Endothelial cell of umbilical vein (primary cell): ENCODE data around the gene BIRC3. TPM values are rescaled to one million over a fixed set of nuclear protein-coding genes. Genes with fewer than 3 reads are reported as not detected.

ENCODE experiments used
- BruUV-seq: library from RNA; stranded (reverse); fragments of 400-500 nt; replicated peaks from 2 replicates; lab custom pipeline; 2021; lab: Mats Ljungman, UMichigan
- CTCF ChIA-PET: fragments of 300-600, 350-600 bp; sonication (Branson Sonifier 250); formaldehyde crosslinking; loops from one replicate; lab custom pipeline; 2021; ENCODE audit warnings: antibody characterized with exemption, inconsistent platforms; lab: Charles Lee
- POLR2A ChIA-PET: fragments of 300-600, 350-600 bp; sonication (Branson Sonifier 250); formaldehyde crosslinking; loops from one replicate; lab custom pipeline; 2021; ENCODE audit warnings: antibody characterized with exemption, inconsistent platforms; lab: Charles Lee
- DNase-seq: peaks from one replicate; pipeline ENCODE4 v3.0.0-alpha.2; 2011; ENCODE audit warnings: low read depth, low spot score
- FAIRE-seq: peaks from 2 replicates; lab custom pipeline; 2011; peaks lifted over from hg19 to GRCh38; lab: Jason Lieb, UNC
- H2AFZ ChIP-seq: 2 replicates; pipeline ENCODE4 v1.6.0; 2012; ENCODE audit warnings: low read depth, low read length, control low read depth, inconsistent platforms
- H3K27ac ChIP-seq: 2 replicates; pipeline ENCODE4 v1.5.1; 2011; ENCODE audit warnings: low read depth, mild to moderate bottlenecking, control low read depth, low read length, moderate library complexity; ENCODE audit not compliant: insufficient read depth
- H3K27me3 ChIP-seq, 2 experiments: 2 replicates each; pipeline versions ENCODE4 v1.6.0 to v1.6.1; 2011; ENCODE audit warnings: low read length in 2 of 2, mixed read lengths in 1 of 2; ENCODE audit not compliant: control insufficient read depth in 2 of 2, insufficient read depth in 2 of 2
- H3K36me3 ChIP-seq, 2 experiments: 2 replicates in 1 of 2; 3 replicates in 1 of 2; pipeline ENCODE4 v1.5.1; 2011; ENCODE audit warnings: low read length in 2 of 2, mild to moderate bottlenecking in 1 of 2, moderate library complexity in 1 of 2; ENCODE audit not compliant: control insufficient read depth in 2 of 2, insufficient read depth in 2 of 2; ENCODE audit errors: extremely low read depth in 1 of 2
- H3K4me1 ChIP-seq: 3 replicates; pipeline ENCODE4 v1.5.1; 2011; ENCODE audit warnings: mild to moderate bottlenecking, low read length; ENCODE audit not compliant: control insufficient read depth, insufficient read depth; ENCODE audit errors: extremely low read depth
- H3K4me2 ChIP-seq: 2 replicates; pipeline ENCODE4 v1.6.1; 2011; ENCODE audit warnings: low read length, control low read depth, mixed read lengths; ENCODE audit not compliant: insufficient read depth
- H3K4me3 ChIP-seq, 3 experiments: fragments of 200-600 bp in 1 of 3; sonication (generic), shearing (Covaris generic) in 1 of 3; replicated peaks in 1 of 3; 2 replicates each; pipeline ENCODE4 v1.5.1; 2011 to 2016; ENCODE audit warnings: control low read depth in 3 of 3, low read length in 3 of 3, mild to moderate bottlenecking in 2 of 3, inconsistent platforms in 1 of 3, low read depth in 1 of 3, moderate library complexity in 1 of 3; ENCODE audit not compliant: insufficient read depth in 1 of 3
- H3K79me2 ChIP-seq: 2 replicates; pipeline ENCODE4 v1.6.0; 2012; ENCODE audit warnings: low read length, inconsistent platforms; ENCODE audit not compliant: control insufficient read depth, insufficient read depth
- H3K9ac ChIP-seq: replicated peaks from 2 replicates; pipeline ENCODE3; 2011; ENCODE audit warnings: low read length, control low read depth; ENCODE audit not compliant: insufficient read depth; ENCODE audit errors: extremely low read depth
- H3K9me1 ChIP-seq: replicated peaks from 3 replicates; pipeline ENCODE4 v1.6.0; 2011; ENCODE audit warnings: mild to moderate bottlenecking, low read length; ENCODE audit not compliant: control insufficient read depth, insufficient read depth; ENCODE audit errors: extremely low read depth
- H3K9me3 ChIP-seq: replicated peaks from 2 replicates; pipeline ENCODE4 v1.5.1; 2012; ENCODE audit warnings: low read length, inconsistent platforms; ENCODE audit not compliant: control insufficient read depth, insufficient read depth
- H4K20me1 ChIP-seq: replicated peaks from 2 replicates; pipeline ENCODE3; 2011; ENCODE audit warnings: mild to moderate bottlenecking, low read length; ENCODE audit not compliant: control insufficient read depth, insufficient read depth; ENCODE audit errors: extremely low read depth
- FOS ChIP-seq: IDR thresholded peaks from 2 replicates; pipeline ENCODE4 v1.6.1; 2011; ENCODE audit warnings: mild to moderate bottlenecking, low read length, moderate library complexity, borderline replicate concordance; ENCODE audit not compliant: insufficient read depth
- GATA2 ChIP-seq: IDR thresholded peaks from 2 replicates; pipeline ENCODE4 v1.7.0; 2011; ENCODE audit warnings: low read depth, mild to moderate bottlenecking, moderate library complexity, mixed read lengths, low read length; ENCODE audit not compliant: insufficient read length, insufficient read depth
- JUN ChIP-seq: IDR thresholded peaks from 2 replicates; pipeline ENCODE4 v1.6.1; 2011; ENCODE audit warnings: borderline replicate concordance, low read depth; ENCODE audit not compliant: insufficient read length, insufficient read depth
- MYC ChIP-seq: IDR thresholded peaks from one replicate; pipeline ENCODE4 v1.6.1; 2011; ENCODE audit warnings: mild to moderate bottlenecking, low read depth, low read length
- POLR2A ChIP-seq: IDR thresholded peaks from 2 replicates; pipeline ENCODE4 v1.6.1; 2012; ENCODE audit warnings: low read depth, mild to moderate bottlenecking, control low read depth, low read length
- POLR2AphosphoS5 ChIP-seq: IDR thresholded peaks from 2 replicates; pipeline ENCODE4 v1.6.1; 2012; ENCODE audit warnings: low read depth, mild to moderate bottlenecking, control low read depth, low read length, moderate library complexity; ENCODE audit not compliant: insufficient read depth
- dilution Hi-C: fragments of 300-500 bp; cut with MboI; formaldehyde crosslinking; loops from one replicate; pipeline ENCODE4 v1.15.0; 2019; ENCODE audit warnings: low sequenced_read_pairs; ENCODE audit not compliant: extremely low pct_ligation_motif_present
- intact Hi-C: fragments of 100-400 bp; cut with micrococcal nuclease; formaldehyde crosslinking; loops from one replicate; pipeline ENCODE4 v1.10.0; 2022
- polyA plus RNA-seq, 4 experiments: library from polyadenylated mRNA; depleted of rRNA in 3 of 4; stranded (reverse) in 3 of 4; unstranded in 1 of 4; fragments of >200 nt; gene quantifications; 2 replicates each; pipeline versions ENCODE4 v1.2.1 to v1.2.3, GENCODE V29; 2011 to 2012; ENCODE audit warnings: missing spikeins in 1 of 4
- total RNA-seq: library from RNA; stranded (reverse); gene quantifications from 2 replicates; pipeline ENCODE4 v1.2.3, GENCODE V29; 2021
- TF ChIP-seq, protein P1 (sequence below): IDR thresholded peaks from 2 replicates; pipeline ENCODE4 v1.6.1; 2011; ENCODE audit not compliant: insufficient read depth, insufficient read length
- TF ChIP-seq, protein P2 (sequence below), 2 donors: IDR thresholded peaks; 1 replicate in 1 of 2; 2 replicates in 1 of 2; pipeline ENCODE4 v1.5.1; 2011; ENCODE audit warnings: low read length in 2 of 2, mild to moderate bottlenecking in 2 of 2, moderate library complexity in 2 of 2, control low read depth in 1 of 2, inconsistent platforms in 1 of 2, low read depth in 1 of 2; ENCODE audit not compliant: insufficient read depth in 1 of 2; ENCODE audit errors: extremely low read depth in 1 of 2

The BIRC3 gene
- total and polyA plus RNA-seq, 2 donors (not counting 3 experiments of a cell fraction or from before 2014, with no cell fraction given), result 0.28 to 1.4 TPM

DNA sequence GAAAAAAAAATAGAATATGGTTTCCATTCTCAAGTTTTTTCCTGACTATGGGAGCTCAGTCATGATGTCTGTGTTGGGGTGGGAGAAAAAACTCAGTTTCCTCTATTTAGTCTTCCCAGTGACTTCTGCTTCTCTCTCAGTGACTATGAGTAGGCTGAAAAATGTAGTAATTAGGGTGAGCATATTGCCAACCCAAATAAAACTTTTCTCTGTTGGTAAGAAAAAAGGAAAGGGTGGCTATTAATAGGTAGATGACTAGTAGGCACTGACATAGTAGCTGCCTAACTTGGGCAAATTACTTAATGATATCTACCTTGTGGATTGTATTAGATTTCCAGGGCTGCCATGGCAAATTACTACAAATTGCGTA lies 34.2 kb upstream of the BIRC3 start:
- no peaks in the 10 kb centered on the region for H3K27me3 ChIP-seq
- no peak for FAIRE-seq
- H3K9me3 ChIP-seq, result no peaks in the 10 kb centered on the region
- dilution Hi-C loops, result no loop called here
- H3K79me2 ChIP-seq, result no peaks in the 10 kb centered on the region
- ChIA-PET POLR2A (no interaction called here), CTCF (interaction anchor here (1.2 to 1.4 kb wide), 3 partner anchors 11 to 23 kb away, joined by 3 to 5 read pairs (median 4); no protein-coding TSS in a partner anchor)
- H3K27ac ChIP-seq, result no peak overlapping the region
- DNase-seq, result no peak
- H3K4me1 ChIP-seq, result no peaks in the 10 kb centered on the region
- TF ChIP-seq, protein P1, sequence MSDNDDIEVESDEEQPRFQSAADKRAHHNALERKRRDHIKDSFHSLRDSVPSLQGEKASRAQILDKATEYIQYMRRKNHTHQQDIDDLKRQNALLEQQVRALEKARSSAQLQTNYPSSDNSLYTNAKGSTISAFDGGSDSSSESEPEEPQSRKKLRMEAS, result no peak
- H3K36me3 ChIP-seq, result no peaks in the 10 kb centered on the region
- no peak overlapping the region for H3K4me2 ChIP-seq
- no peaks in the 10 kb centered on the region for H3K9me1 ChIP-seq
- intact Hi-C loops, result no loop called here
- no peak overlapping the region for H3K4me3 ChIP-seq
- H3K9ac ChIP-seq, result no peak overlapping the region
- H4K20me1 ChIP-seq, result no peaks in the 10 kb centered on the region
- no peak overlapping the region for H2AFZ ChIP-seq
- BruUV-seq, result no TSS peak

DNA sequence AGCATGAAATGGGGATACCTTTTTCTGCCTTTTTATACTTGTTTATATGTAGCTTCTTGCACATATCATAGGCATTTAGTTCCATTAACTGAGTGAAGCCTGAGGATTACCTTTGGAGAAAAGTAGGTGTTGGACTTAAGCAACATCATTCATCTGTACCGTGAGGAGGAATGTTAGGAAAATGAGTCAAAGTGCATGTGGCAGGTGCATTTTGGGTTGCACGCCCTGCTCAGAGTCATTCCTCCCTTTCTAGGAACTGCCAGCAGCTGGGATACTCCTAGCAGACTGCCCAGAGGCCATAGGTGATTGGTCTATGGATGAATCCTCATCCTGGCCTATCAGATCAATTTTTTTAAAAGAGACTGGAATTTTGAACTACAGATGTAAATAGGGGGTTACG lies 33.3 kb upstream of the BIRC3 start:
- ChIA-PET POLR2A (no interaction called here), CTCF (interaction anchor here (1.2 to 1.4 kb wide), 2 partner anchors 10 to 22 kb away, joined by 3 to 5 read pairs; no protein-coding TSS in a partner anchor)
- dilution Hi-C loops, result no loop called here
- Histone ChIP-seq H3K4me2 (no peak overlapping the region), H3K9ac (no peak overlapping the region), H3K36me3 (no peaks in the 10 kb centered on the region), H3K79me2 (no peaks in the 10 kb centered on the region), H3K4me1 (no peaks in the 10 kb centered on the region), H4K20me1 (no peaks in the 10 kb centered on the region), H3K9me3 (no peaks in the 10 kb centered on the region), H3K4me3 (no peak overlapping the region), H3K9me1 (no peaks in the 10 kb centered on the region), H2AFZ (no peak overlapping the region), H3K27me3 (no peaks in the 10 kb centered on the region), H3K27ac (no peak overlapping the region)
- FAIRE-seq (no peak), DNase-seq (no peak)
- no peak for TF ChIP-seq MYC
- no peak for TF ChIP-seq POLR2AphosphoS5
- TF ChIP-seq FOS, result no peak
- TF ChIP-seq, protein P2, sequence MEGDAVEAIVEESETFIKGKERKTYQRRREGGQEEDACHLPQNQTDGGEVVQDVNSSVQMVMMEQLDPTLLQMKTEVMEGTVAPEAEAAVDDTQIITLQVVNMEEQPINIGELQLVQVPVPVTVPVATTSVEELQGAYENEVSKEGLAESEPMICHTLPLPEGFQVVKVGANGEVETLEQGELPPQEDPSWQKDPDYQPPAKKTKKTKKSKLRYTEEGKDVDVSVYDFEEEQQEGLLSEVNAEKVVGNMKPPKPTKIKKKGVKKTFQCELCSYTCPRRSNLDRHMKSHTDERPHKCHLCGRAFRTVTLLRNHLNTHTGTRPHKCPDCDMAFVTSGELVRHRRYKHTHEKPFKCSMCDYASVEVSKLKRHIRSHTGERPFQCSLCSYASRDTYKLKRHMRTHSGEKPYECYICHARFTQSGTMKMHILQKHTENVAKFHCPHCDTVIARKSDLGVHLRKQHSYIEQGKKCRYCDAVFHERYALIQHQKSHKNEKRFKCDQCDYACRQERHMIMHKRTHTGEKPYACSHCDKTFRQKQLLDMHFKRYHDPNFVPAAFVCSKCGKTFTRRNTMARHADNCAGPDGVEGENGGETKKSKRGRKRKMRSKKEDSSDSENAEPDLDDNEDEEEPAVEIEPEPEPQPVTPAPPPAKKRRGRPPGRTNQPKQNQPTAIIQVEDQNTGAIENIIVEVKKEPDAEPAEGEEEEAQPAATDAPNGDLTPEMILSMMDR (IDR thresholded peaks at IDR 0.05; ENCODE audit: extremely low read depth in 1 of 2, insufficient read depth in 1 of 2, low read depth in 1 of 2, low read length in 2 of 2), result no peak
- no peak for TF ChIP-seq POLR2A
- no peak for TF ChIP-seq JUN
- TF ChIP-seq GATA2, result no peak
- TF ChIP-seq, protein P1, result no peak
- intact Hi-C loops, result no loop called here
- BruUV-seq, result no TSS peak
